CD14-positive monocyte (primary cell): ENCODE data around the gene BRD8. TPM values are rescaled to one million over a fixed set of nuclear protein-coding genes. Genes with fewer than 3 reads are reported as not detected.
"Not testable (repeated sequence)": the region's sequence is repeated elsewhere in the genome, so short reads cannot be mapped to it uniquely, and the experiment has no call there.

Source experiments
- DNase-seq, 3 donors: peaks; one replicate each; pipeline ENCODE4 v3.0.0-alpha.2; 2011 to 2022
- H2AFZ ChIP-seq: 2 replicates; pipeline ENCODE4 v1.6.0; 2012; ENCODE audit warnings: mild to moderate bottlenecking, low read depth, low read length, inconsistent platforms; ENCODE audit not compliant: insufficient read depth, poor library complexity, severe bottlenecking
- H3K27ac ChIP-seq, 2 donors: 1 replicate in 1 of 2; 2 replicates in 1 of 2; pipeline ENCODE4 v1.5.1; 2012 to 2013; ENCODE audit warnings: low read length in 2 of 2, control low read depth in 1 of 2, inconsistent platforms in 1 of 2, low read depth in 1 of 2, mild to moderate bottlenecking in 1 of 2
- H3K27me3 ChIP-seq, 2 donors: one replicate each; pipeline versions ENCODE4 v1.6.0 to v1.6.1; 2011 to 2013; ENCODE audit warnings: low read length in 2 of 2; ENCODE audit not compliant: control insufficient read depth in 2 of 2, insufficient read depth in 2 of 2
- H3K36me3 ChIP-seq, 2 donors: replicated peaks in 1 of 2; 1 replicate in 1 of 2; 2 replicates in 1 of 2; pipeline versions ENCODE4 v1.5.1 to v1.6.1; 2012 to 2013; ENCODE audit warnings: low read length in 2 of 2, control low read depth in 1 of 2, inconsistent platforms in 1 of 2, mild to moderate bottlenecking in 1 of 2; ENCODE audit not compliant: insufficient read depth in 2 of 2, control insufficient read depth in 1 of 2
- H3K4me1 ChIP-seq, 2 donors: 1 replicate in 1 of 2; 2 replicates in 1 of 2; pipeline versions ENCODE4 v1.5.1 to v1.6.1; 2012 to 2013; ENCODE audit warnings: low read length in 2 of 2, control low read depth in 1 of 2, inconsistent platforms in 1 of 2, mild to moderate bottlenecking in 1 of 2, moderate library complexity in 1 of 2; ENCODE audit not compliant: insufficient read depth in 2 of 2, control insufficient read depth in 1 of 2
- H3K4me2 ChIP-seq: replicated peaks from 2 replicates; pipeline ENCODE3; 2012; ENCODE audit warnings: low read length, moderate library complexity, mild to moderate bottlenecking; ENCODE audit not compliant: poor library complexity, severe bottlenecking; ENCODE audit errors: extremely low read depth
- H3K4me3 ChIP-seq, 3 experiments: fragments of 200-600 bp in 1 of 3; sonication (generic) in 1 of 3; replicated peaks in 1 of 3; 1 replicate in 2 of 3; 2 replicates in 1 of 3; pipeline ENCODE4 v1.5.1; 2011 to 2013; ENCODE audit warnings: low read length in 3 of 3, mild to moderate bottlenecking in 3 of 3, control low read depth in 2 of 3, low read depth in 2 of 3, inconsistent platforms in 1 of 3, moderate library complexity in 1 of 3
- H3K79me2 ChIP-seq: 2 replicates; pipeline ENCODE4 v1.6.0; 2012; ENCODE audit warnings: mild to moderate bottlenecking, control low read depth, inconsistent platforms, low read length, moderate library complexity; ENCODE audit not compliant: insufficient read depth
- H3K9ac ChIP-seq: 2 replicates; pipeline ENCODE4 v1.6.0; 2017; ENCODE audit warnings: low read length, mild to moderate bottlenecking; ENCODE audit not compliant: insufficient read depth, poor library complexity, severe bottlenecking
- H3K9me3 ChIP-seq, 2 donors: replicated peaks in 1 of 2; 1 replicate in 1 of 2; 2 replicates in 1 of 2; pipeline versions ENCODE4 v1.5.1 to v1.6.1; 2012 to 2013; ENCODE audit warnings: low read length in 2 of 2, control low read depth in 1 of 2; ENCODE audit not compliant: control insufficient read depth in 1 of 2, insufficient read depth in 1 of 2
- H4K20me1 ChIP-seq: 2 replicates; pipeline ENCODE4 v1.6.0; 2012; ENCODE audit warnings: mild to moderate bottlenecking, low read length, control low read depth, moderate library complexity; ENCODE audit not compliant: insufficient read depth
- H3K27ac Mint-ChIP-seq, 7 donors: one replicate each; pipeline ENCODE4 v1.8.0; 2020; ENCODE audit warnings: mild to moderate bottlenecking in 7 of 7, mixed read lengths in 7 of 7, moderate library complexity in 6 of 7, inconsistent platforms in 2 of 7
- H3K27me3 Mint-ChIP-seq, 3 donors: one replicate each; pipeline ENCODE4 v1.8.0; 2021 to 2022; ENCODE audit warnings: low read depth in 3 of 3, mild to moderate bottlenecking in 3 of 3, mixed read lengths in 3 of 3, moderate library complexity in 3 of 3, inconsistent platforms in 1 of 3
- H3K36me3 Mint-ChIP-seq, 2 donors: one replicate each; pipeline ENCODE4 v1.8.0; 2020; ENCODE audit warnings: mixed read lengths in 2 of 2, inconsistent platforms in 1 of 2, mild to moderate bottlenecking in 1 of 2
- H3K4me1 Mint-ChIP-seq: one replicate; pipeline ENCODE4 v1.8.0; 2020; ENCODE audit warnings: mild to moderate bottlenecking, mixed read lengths
- H3K4me3 Mint-ChIP-seq, 2 donors: one replicate each; pipeline ENCODE4 v1.8.0; 2020; ENCODE audit warnings: mild to moderate bottlenecking in 2 of 2, mixed read lengths in 2 of 2, moderate library complexity in 1 of 2
- H3K9me3 Mint-ChIP-seq, 7 donors: one replicate each; pipeline ENCODE4 v1.8.0; 2020 to 2022; ENCODE audit warnings: mixed read lengths in 7 of 7, mild to moderate bottlenecking in 6 of 7, moderate library complexity in 6 of 7, inconsistent platforms in 2 of 7
- CTCF ChIP-seq: fragments of 200-600 bp; IDR thresholded peaks from one replicate; pipeline ENCODE4 v1.8.0; 2022; ENCODE audit warnings: antibody characterized with exemption, mild to moderate bottlenecking
- WGBS: methylation state at CpG from one replicate; pipeline ENCODE4 v1.1.5; 2013; ENCODE audit warnings: missing lambda C conversion rate; ENCODE audit not compliant: insufficient coverage; 5-methylcytosine and 5-hydroxymethylcytosine counted together
- intact Hi-C, 2 donors: fragments of 100-400 bp; cut with micrococcal nuclease; formaldehyde crosslinking; loops; one replicate each; pipeline versions ENCODE4 v1.15.0 to v1.15.1; 2023
- polyA plus RNA-seq, 3 donors: library from polyadenylated mRNA; depleted of rRNA in 1 of 3; unstranded in 2 of 3; stranded (reverse) in 1 of 3; fragments of 300-500 nt in 2 of 3; fragments of >200 nt in 1 of 3; fragmentation: Illumina TruSeq in 2 of 3; gene quantifications; 1 replicate in 2 of 3; 2 replicates in 1 of 3; pipeline ENCODE4 v1.2.3, GENCODE V29; 2012 to 2021

BRD8 gene
- polyA plus RNA-seq, 3 donors, result 9.8 to 19.6 (median 17.6) TPM

- Mint-ChIP-seq H3K9me3 (no peaks in the 10 kb centered on the region), H3K36me3 (no peaks in the 10 kb centered on the region), H3K27ac (no peak overlapping the region), H3K4me3 (no peak overlapping the region), H3K4me1 (peaks cover 2% of the 10 kb centered on the region), H3K27me3 (peaks cover 6 to 8% (median 8%) of the 10 kb centered on the region in 3 donors)
- Histone ChIP-seq H3K36me3 (no peaks in the 10 kb centered on the region), H3K27me3 (no peaks in the 10 kb centered on the region), H3K27ac (no peak overlapping the region), H2AFZ (no peak overlapping the region), H4K20me1 (no peaks in the 10 kb centered on the region), H3K79me2 (no peaks in the 10 kb centered on the region), H3K4me2 (no peak overlapping the region), H3K9me3 (no peaks in the 10 kb centered on the region), H3K4me1 (no peaks in the 10 kb centered on the region), H3K9ac (no peak overlapping the region), H3K4me3 (no peak overlapping the region)
- intact Hi-C loops, result no loop called here
- no peak for TF ChIP-seq CTCF
- WGBS, result no CpG with 5 or more reads among the region's 3 CpGs
- no peak for DNase-seq
These were observed 28.9 kb downstream of the BRD8 start for GRCh38 chr5:138149530-138149929.

DNA sequence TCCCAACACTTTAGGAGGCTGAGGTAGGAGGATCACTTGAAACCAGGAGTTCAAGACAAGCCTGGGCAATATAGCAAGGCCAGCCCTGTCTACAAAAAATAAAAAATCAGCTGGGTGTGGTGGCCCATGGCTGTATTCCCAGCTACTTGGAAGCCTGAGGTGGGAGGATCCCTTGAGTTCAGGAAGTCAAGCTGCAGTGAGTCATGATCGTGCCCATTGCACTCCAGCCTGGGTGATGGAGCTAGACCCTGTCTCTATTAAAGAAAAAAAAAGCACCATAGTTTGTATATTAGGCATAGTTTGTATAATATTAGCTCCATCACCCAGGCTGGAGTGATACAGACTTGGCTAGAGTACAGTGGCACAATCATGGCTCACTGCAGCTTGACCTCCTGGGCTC is 29.6 kb downstream of the BRD8 start:
- intact Hi-C loops, result no loop called here
- Histone ChIP-seq H3K4me1 (no peaks in the 10 kb centered on the region), H2AFZ (no peak overlapping the region), H4K20me1 (no peaks in the 10 kb centered on the region), H3K4me3 (no peak overlapping the region), H3K9ac (no peak overlapping the region), H3K27ac (no peak overlapping the region), H3K27me3 (no peaks in the 10 kb centered on the region), H3K9me3 (no peaks in the 10 kb centered on the region), H3K79me2 (no peaks in the 10 kb centered on the region), H3K36me3 (no peaks in the 10 kb centered on the region), H3K4me2 (no peak overlapping the region)
- Mint-ChIP-seq H3K9me3 (peaks cover 0 to 2% (median under 1%) of the 10 kb centered on the region in 7 donors), H3K4me1 (peaks cover 2% of the 10 kb centered on the region), H3K36me3 (no peaks in the 10 kb centered on the region), H3K27ac (no peak overlapping the region), H3K27me3 (peaks cover 6 to 8% (median 8%) of the 10 kb centered on the region in 3 donors), H3K4me3 (no peak overlapping the region)
- WGBS, result no CpG with 5 or more reads among the region's 1 CpG
- no peak for TF ChIP-seq CTCF
- peak in 1 of 3 donors; percentile 7 for DNase-seq

GRCh38 chr5:138143578-138143977 is 34.9 kb downstream of the BRD8 start:
- H2AFZ ChIP-seq, H3K4me3 Mint-ChIP-seq, intact Hi-C loops, H3K4me3 ChIP-seq, H3K4me2 ChIP-seq, H3K27ac Mint-ChIP-seq, H3K79me2 ChIP-seq, DNase-seq, H3K27ac ChIP-seq, H3K9me3 Mint-ChIP-seq, H3K9me3 ChIP-seq, H3K36me3 ChIP-seq, H4K20me1 ChIP-seq, H3K4me1 Mint-ChIP-seq, H3K36me3 Mint-ChIP-seq, H3K9ac ChIP-seq: not testable (repeated sequence)
- 90% methylated on average over 4 of the region's 6 CpGs for WGBS
- H3K27me3 ChIP-seq, result peaks cover 26 to 35% of the 10 kb centered on the region in 2 donors
- peaks cover 27 to 36% (median 30%) of the 10 kb centered on the region in 3 donors for H3K27me3 Mint-ChIP-seq
- H3K4me1 ChIP-seq, result peaks cover 9 to 11% of the 10 kb centered on the region in 2 donors
